Hepatocyte (in vitro differentiated cells): ENCODE results near the gene SPIRE1. TPM values are rescaled to one million over a fixed set of nuclear protein-coding genes. Genes with fewer than 3 reads are reported as not detected.

Experiments
- DNase-seq: peaks from one replicate; pipeline ENCODE4 v3.0.0-alpha.2; 2016; ENCODE audit warnings: low spot score
- H2AFZ ChIP-seq: fragments of 200-600 bp; sonication (generic); 2 replicates; pipeline ENCODE4 v1.6.0; 2016; ENCODE audit warnings: antibody characterized with exemption, mild to moderate bottlenecking
- H3K27ac ChIP-seq: fragments of 200-600 bp; sonication (generic); 2 replicates; pipeline ENCODE4 v1.5.1; 2016; ENCODE audit warnings: mild to moderate bottlenecking
- H3K27me3 ChIP-seq: fragments of 200-600 bp; sonication (generic); 2 replicates; pipeline ENCODE4 v1.6.1; 2016
- H3K36me3 ChIP-seq: fragments of 200-600 bp; sonication (generic); replicated peaks from 2 replicates; pipeline ENCODE4 v1.5.1; 2016; ENCODE audit warnings: low read depth; ENCODE audit not compliant: insufficient read depth
- H3K4me1 ChIP-seq: fragments of 200-600 bp; sonication (generic); 2 replicates; pipeline ENCODE4 v1.5.1; 2016; ENCODE audit warnings: mild to moderate bottlenecking, moderate library complexity; ENCODE audit not compliant: insufficient read depth
- H3K4me2 ChIP-seq: fragments of 200-600 bp; sonication (generic); 2 replicates; pipeline ENCODE4 v1.6.0; 2016
- H3K4me3 ChIP-seq: fragments of 200-600 bp; sonication (generic); 2 replicates; pipeline ENCODE4 v1.5.1; 2016; ENCODE audit warnings: mild to moderate bottlenecking
- H3K79me2 ChIP-seq: fragments of 200-600 bp; sonication (generic); 2 replicates; pipeline ENCODE4 v1.6.0; 2017; ENCODE audit warnings: mild to moderate bottlenecking
- H3K9me2 ChIP-seq: fragments of 200-600 bp; sonication (generic); replicated peaks from 2 replicates; pipeline ENCODE4 v1.6.0; 2017; ENCODE audit warnings: mild to moderate bottlenecking; ENCODE audit not compliant: insufficient read depth
- H3K9me3 ChIP-seq: fragments of 200-600 bp; sonication (generic); 2 replicates; pipeline ENCODE4 v1.5.1; 2016; ENCODE audit warnings: low read depth, mild to moderate bottlenecking
- H4K20me1 ChIP-seq: fragments of 200-600 bp; sonication (generic); 2 replicates; pipeline ENCODE4 v1.6.0; 2016; ENCODE audit warnings: mild to moderate bottlenecking; ENCODE audit not compliant: insufficient read depth, poor library complexity, severe bottlenecking
- EZH2 ChIP-seq: fragments of 200-600 bp; sonication (generic); IDR thresholded peaks from 2 replicates; pipeline ENCODE4 v1.6.1; 2016; ENCODE audit warnings: antibody characterized with exemption, mild to moderate bottlenecking, borderline replicate concordance
- EZH2phosphoT487 ChIP-seq: fragments of 200-600 bp; sonication (generic); IDR thresholded peaks from one replicate; pipeline ENCODE4 v1.6.1; 2018; ENCODE audit warnings: antibody characterized with exemption, mild to moderate bottlenecking, low read depth, moderate library complexity; ENCODE audit not compliant: unreplicated experiment, severe bottlenecking
- WGBS: methylation state at CpG from one replicate; pipeline ENCODE4 v1.1.6; 2016; ENCODE audit warnings: low lambda C conversion rate; ENCODE audit errors: missing lambda C conversion rate; 5-methylcytosine and 5-hydroxymethylcytosine counted together
- polyA plus RNA-seq: library from polyadenylated mRNA; unstranded; fragments of >200 nt; fragmentation: Nextera tagmentation; extraction: Ambion mirVana; gene quantifications from 2 replicates; pipeline ENCODE4 v1.2.1, GENCODE V29; 2016
- total RNA-seq: library from RNA; depleted of rRNA; stranded (reverse); fragments of >200 nt; gene quantifications from 2 replicates; pipeline ENCODE4 v1.2.3, GENCODE V29; 2014
- TF ChIP-seq, protein P1 (sequence below): fragments of 200-600 bp; sonication (generic); IDR thresholded peaks from 2 replicates; pipeline ENCODE4 v1.5.1; 2016; ENCODE audit warnings: antibody characterized with exemption, mild to moderate bottlenecking; ENCODE audit not compliant: poor library complexity

The SPIRE1 gene
- total and polyA plus RNA-seq, 2 experiments from 2014 or later: 13.1 to 18.9 TPM

GRCh38 chr18:12580630-12581342 is 77.1 kb downstream of the SPIRE1 start:
- Histone ChIP-seq H3K4me1 (no peaks in the 10 kb centered on the region), H3K4me2 (no peak overlapping the region), H3K27ac (peak overlapping the region; percentile 85), H3K9me3 (no peaks in the 10 kb centered on the region), H3K4me3 (no peak overlapping the region), H3K27me3 (no peaks in the 10 kb centered on the region), H2AFZ (no peak overlapping the region), H3K79me2 (peaks cover 19% of the 10 kb centered on the region), H3K9me2 (no peaks in the 10 kb centered on the region), H3K36me3 (no peaks in the 10 kb centered on the region), H4K20me1 (no peaks in the 10 kb centered on the region)
- DNase-seq: peak; percentile 49
- TF ChIP-seq EZH2phosphoT487 (no peak), EZH2 (no peak)
- TF ChIP-seq, protein P1, sequence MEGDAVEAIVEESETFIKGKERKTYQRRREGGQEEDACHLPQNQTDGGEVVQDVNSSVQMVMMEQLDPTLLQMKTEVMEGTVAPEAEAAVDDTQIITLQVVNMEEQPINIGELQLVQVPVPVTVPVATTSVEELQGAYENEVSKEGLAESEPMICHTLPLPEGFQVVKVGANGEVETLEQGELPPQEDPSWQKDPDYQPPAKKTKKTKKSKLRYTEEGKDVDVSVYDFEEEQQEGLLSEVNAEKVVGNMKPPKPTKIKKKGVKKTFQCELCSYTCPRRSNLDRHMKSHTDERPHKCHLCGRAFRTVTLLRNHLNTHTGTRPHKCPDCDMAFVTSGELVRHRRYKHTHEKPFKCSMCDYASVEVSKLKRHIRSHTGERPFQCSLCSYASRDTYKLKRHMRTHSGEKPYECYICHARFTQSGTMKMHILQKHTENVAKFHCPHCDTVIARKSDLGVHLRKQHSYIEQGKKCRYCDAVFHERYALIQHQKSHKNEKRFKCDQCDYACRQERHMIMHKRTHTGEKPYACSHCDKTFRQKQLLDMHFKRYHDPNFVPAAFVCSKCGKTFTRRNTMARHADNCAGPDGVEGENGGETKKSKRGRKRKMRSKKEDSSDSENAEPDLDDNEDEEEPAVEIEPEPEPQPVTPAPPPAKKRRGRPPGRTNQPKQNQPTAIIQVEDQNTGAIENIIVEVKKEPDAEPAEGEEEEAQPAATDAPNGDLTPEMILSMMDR: no peak
- WGBS: 81% methylated on average over 9 of the region's 9 CpGs

GRCh38 chr18:12579775-12580174 is 78.1 kb downstream of the SPIRE1 start:
- Histone ChIP-seq H3K36me3 (no peaks in the 10 kb centered on the region), H3K27me3 (no peaks in the 10 kb centered on the region), H2AFZ (no peak overlapping the region), H4K20me1 (no peaks in the 10 kb centered on the region), H3K4me3 (no peak overlapping the region), H3K4me2 (no peak overlapping the region), H3K9me3 (no peaks in the 10 kb centered on the region), H3K79me2 (peaks cover 18% of the 10 kb centered on the region), H3K27ac (peak overlapping the region; percentile 85), H3K4me1 (no peaks in the 10 kb centered on the region), H3K9me2 (no peaks in the 10 kb centered on the region)
- TF ChIP-seq EZH2 (no peak), EZH2phosphoT487 (no peak)
- TF ChIP-seq, protein P1: no peak
- 46% methylated on average over 2 of the region's 2 CpGs for WGBS
- DNase-seq: no peak

- H2AFZ ChIP-seq: no peak overlapping the region
- no peak for DNase-seq
- H3K9me2 ChIP-seq: no peaks in the 10 kb centered on the region
- no peak overlapping the region for H3K4me2 ChIP-seq
- peaks cover 27% of the 10 kb centered on the region for H3K79me2 ChIP-seq
- H3K36me3 ChIP-seq: no peaks in the 10 kb centered on the region
- TF ChIP-seq, protein P1: no peak
- TF ChIP-seq EZH2: no peak
- no peak for TF ChIP-seq EZH2phosphoT487
- H3K27ac ChIP-seq: no peak overlapping the region
- H3K4me1 ChIP-seq: no peaks in the 10 kb centered on the region
- no peak overlapping the region for H3K4me3 ChIP-seq
- H3K9me3 ChIP-seq: no peaks in the 10 kb centered on the region
- H3K27me3 ChIP-seq: no peaks in the 10 kb centered on the region
- WGBS: 97% methylated on average over 1 of the region's 1 CpG
- no peaks in the 10 kb centered on the region for H4K20me1 ChIP-seq
These were observed 80.1 kb downstream of the SPIRE1 start for GRCh38 chr18:12577848-12578247.
